Measurements from ENCODE around the gene SRGAP1. TPM values are rescaled to one million over a fixed set of nuclear protein-coding genes. Genes with fewer than 3 reads are reported as not detected.
"Not testable (repeated sequence)": the region's sequence is repeated elsewhere in the genome, so short reads cannot be mapped to it uniquely, and the experiment has no call there.

The SRGAP1 gene
- total RNA-seq, 1 donor from 2014 or later = 5.7 TPM

- H3K27ac ChIP-seq (ENCODE audit: low read depth, low read length) = no peak overlapping the region
- H3K9me3 ChIP-seq (ENCODE audit: control insufficient read depth in 3 of 3, low read length in 3 of 3) = no peaks in the 10 kb centered on the region
- no peaks in the 10 kb centered on the region for H3K27me3 ChIP-seq (ENCODE audit: control insufficient read depth in 3 of 3, insufficient read depth in 3 of 3, low read length in 3 of 3)
- no peak overlapping the region for H3K9ac ChIP-seq (ENCODE audit: low read depth in 1 of 3, low read length in 3 of 3)
- peaks cover 2 to 10% (median 5%) of the 10 kb centered on the region in 3 donors for H3K36me3 ChIP-seq (ENCODE audit: control insufficient read depth in 3 of 3, insufficient read depth in 3 of 3, low read length in 3 of 3)
- no peaks in the 10 kb centered on the region for H3K4me1 ChIP-seq (ENCODE audit: control insufficient read depth in 3 of 3, insufficient read depth in 3 of 3, low read length in 3 of 3)
- H3K4me3 ChIP-seq (ENCODE audit: low read length in 3 of 3) = no peak overlapping the region
Observed at GRCh38 chr12:64142784-64143183, 298.3 kb downstream of the SRGAP1 start.

GRCh38 chr12:64145226-64145625 lies 300.7 kb downstream of the SRGAP1 start:
- no peaks in the 10 kb centered on the region for H3K4me1 ChIP-seq (ENCODE audit: control insufficient read depth in 3 of 3, insufficient read depth in 3 of 3, low read length in 3 of 3)

GRCh38 chr12:64147011-64147631 lies 302.6 kb downstream of the SRGAP1 start:
- Histone ChIP-seq H3K9me3 (ENCODE audit: control insufficient read depth in 3 of 3, low read length in 3 of 3) (no peaks in the 10 kb centered on the region), H3K9ac (ENCODE audit: low read depth in 1 of 3, low read length in 3 of 3) (no peak overlapping the region), H3K27me3 (ENCODE audit: control insufficient read depth in 3 of 3, insufficient read depth in 3 of 3, low read length in 3 of 3) (no peaks in the 10 kb centered on the region), H3K36me3 (ENCODE audit: control insufficient read depth in 3 of 3, insufficient read depth in 3 of 3, low read length in 3 of 3) (peaks cover 2 to 9% (median 4%) of the 10 kb centered on the region in 3 donors), H3K4me3 (ENCODE audit: low read length in 3 of 3) (no peak overlapping the region), H3K27ac (ENCODE audit: low read depth, low read length) (no peak overlapping the region), H3K4me1 (ENCODE audit: control insufficient read depth in 3 of 3, insufficient read depth in 3 of 3, low read length in 3 of 3) (no peaks in the 10 kb centered on the region)

More at GRCh38 chr12:64145226-64145625, 300.7 kb downstream of the SRGAP1 start:
- Histone ChIP-seq H3K27me3 (ENCODE audit: control insufficient read depth in 3 of 3, insufficient read depth in 3 of 3, low read length in 3 of 3) (no peaks in the 10 kb centered on the region), H3K27ac (ENCODE audit: low read depth, low read length) (no peak overlapping the region), H3K36me3 (ENCODE audit: control insufficient read depth in 3 of 3, insufficient read depth in 3 of 3, low read length in 3 of 3) (peaks cover 2 to 10% (median 5%) of the 10 kb centered on the region in 3 donors), H3K9ac (ENCODE audit: low read depth in 1 of 3, low read length in 3 of 3) (no peak overlapping the region), H3K4me3 (ENCODE audit: low read length in 3 of 3) (no peak overlapping the region), H3K9me3 (ENCODE audit: control insufficient read depth in 3 of 3, low read length in 3 of 3) (no peaks in the 10 kb centered on the region)

- Histone ChIP-seq H3K27me3 (ENCODE audit: control insufficient read depth in 3 of 3, insufficient read depth in 3 of 3, low read length in 3 of 3) (no peaks in the 10 kb centered on the region), H3K4me3 (ENCODE audit: low read length in 3 of 3) (no peak overlapping the region)
Observed at GRCh38 chr12:64147875-64148274, 303.4 kb downstream of the SRGAP1 start.

GRCh38 chr12:64154677-64155076 lies 310.2 kb downstream of the SRGAP1 start:
- Histone ChIP-seq H3K9ac (ENCODE audit: low read depth in 1 of 3, low read length in 3 of 3) (no peak overlapping the region), H3K4me1 (ENCODE audit: control insufficient read depth in 3 of 3, insufficient read depth in 3 of 3, low read length in 3 of 3) (no peaks in the 10 kb centered on the region), H3K4me3 (ENCODE audit: low read length in 3 of 3) (no peak overlapping the region), H3K9me3 (ENCODE audit: control insufficient read depth in 3 of 3, low read length in 3 of 3) (no peaks in the 10 kb centered on the region), H3K36me3 (ENCODE audit: control insufficient read depth in 3 of 3, insufficient read depth in 3 of 3, low read length in 3 of 3) (no peaks in the 10 kb centered on the region), H3K27me3 (ENCODE audit: control insufficient read depth in 3 of 3, insufficient read depth in 3 of 3, low read length in 3 of 3) (no peaks in the 10 kb centered on the region), H3K27ac (ENCODE audit: low read depth, low read length) (no peak overlapping the region)

More at GRCh38 chr12:64147875-64148274, 303.4 kb downstream of the SRGAP1 start:
- peaks cover 0 to 3% (median 1%) of the 10 kb centered on the region in 3 donors for H3K36me3 ChIP-seq (ENCODE audit: control insufficient read depth in 3 of 3, insufficient read depth in 3 of 3, low read length in 3 of 3)
- no peak overlapping the region for H3K9ac ChIP-seq (ENCODE audit: low read depth in 1 of 3, low read length in 3 of 3)
- H3K4me1 ChIP-seq (ENCODE audit: control insufficient read depth in 3 of 3, insufficient read depth in 3 of 3, low read length in 3 of 3) = no peaks in the 10 kb centered on the region
- H3K9me3 ChIP-seq (ENCODE audit: control insufficient read depth in 3 of 3, low read length in 3 of 3) = no peaks in the 10 kb centered on the region
- no peak overlapping the region for H3K27ac ChIP-seq (ENCODE audit: low read depth, low read length)

GRCh38 chr12:64157110-64157509 lies 312.6 kb downstream of the SRGAP1 start:
- Histone ChIP-seq H3K36me3 (ENCODE audit: control insufficient read depth in 3 of 3, insufficient read depth in 3 of 3, low read length in 3 of 3) (no peaks in the 10 kb centered on the region), H3K9ac (ENCODE audit: low read depth in 1 of 3, low read length in 3 of 3) (no peak overlapping the region), H3K27ac (ENCODE audit: low read depth, low read length) (no peak overlapping the region), H3K9me3 (ENCODE audit: control insufficient read depth in 3 of 3, low read length in 3 of 3) (no peaks in the 10 kb centered on the region), H3K27me3 (ENCODE audit: control insufficient read depth in 3 of 3, insufficient read depth in 3 of 3, low read length in 3 of 3) (no peaks in the 10 kb centered on the region), H3K4me3 (ENCODE audit: low read length in 3 of 3) (no peak overlapping the region), H3K4me1 (ENCODE audit: control insufficient read depth in 3 of 3, insufficient read depth in 3 of 3, low read length in 3 of 3) (no peaks in the 10 kb centered on the region)

GRCh38 chr12:64160021-64160710 lies 315.7 kb downstream of the SRGAP1 start:
- Histone ChIP-seq H3K27ac (ENCODE audit: low read depth, low read length) (no peak overlapping the region), H3K36me3 (ENCODE audit: control insufficient read depth in 3 of 3, insufficient read depth in 3 of 3, low read length in 3 of 3) (no peaks in the 10 kb centered on the region), H3K27me3 (ENCODE audit: control insufficient read depth in 3 of 3, insufficient read depth in 3 of 3, low read length in 3 of 3) (no peaks in the 10 kb centered on the region), H3K4me1 (ENCODE audit: control insufficient read depth in 3 of 3, insufficient read depth in 3 of 3, low read length in 3 of 3) (no peaks in the 10 kb centered on the region), H3K9me3 (ENCODE audit: control insufficient read depth in 3 of 3, low read length in 3 of 3) (no peaks in the 10 kb centered on the region), H3K4me3 (ENCODE audit: low read length in 3 of 3) (no peak overlapping the region), H3K9ac (ENCODE audit: low read depth in 1 of 3, low read length in 3 of 3) (no peak overlapping the region)

GRCh38 chr12:64160711-64161060 lies 316.2 kb downstream of the SRGAP1 start:
- no peaks in the 10 kb centered on the region for H3K27me3 ChIP-seq (ENCODE audit: control insufficient read depth in 3 of 3, insufficient read depth in 3 of 3, low read length in 3 of 3)
- no peaks in the 10 kb centered on the region for H3K36me3 ChIP-seq (ENCODE audit: control insufficient read depth in 3 of 3, insufficient read depth in 3 of 3, low read length in 3 of 3)
- no peak overlapping the region for H3K4me3 ChIP-seq (ENCODE audit: low read length in 3 of 3)
- no peak overlapping the region for H3K9ac ChIP-seq (ENCODE audit: low read depth in 1 of 3, low read length in 3 of 3)
- no peaks in the 10 kb centered on the region for H3K9me3 ChIP-seq (ENCODE audit: control insufficient read depth in 3 of 3, low read length in 3 of 3)
- no peaks in the 10 kb centered on the region for H3K4me1 ChIP-seq (ENCODE audit: control insufficient read depth in 3 of 3, insufficient read depth in 3 of 3, low read length in 3 of 3)
- no peak overlapping the region for H3K27ac ChIP-seq (ENCODE audit: low read depth, low read length)

GRCh38 chr12:64166606-64167005 lies 322.1 kb downstream of the SRGAP1 start:
- not testable (repeated sequence) for H3K4me1 ChIP-seq (ENCODE audit: control insufficient read depth in 3 of 3, insufficient read depth in 3 of 3, low read length in 3 of 3); H3K27ac ChIP-seq (ENCODE audit: low read depth, low read length); H3K9ac ChIP-seq (ENCODE audit: low read depth in 1 of 3, low read length in 3 of 3); H3K27me3 ChIP-seq (ENCODE audit: control insufficient read depth in 3 of 3, insufficient read depth in 3 of 3, low read length in 3 of 3); H3K4me3 ChIP-seq (ENCODE audit: low read length in 3 of 3); H3K36me3 ChIP-seq (ENCODE audit: control insufficient read depth in 3 of 3, insufficient read depth in 3 of 3, low read length in 3 of 3); H3K9me3 ChIP-seq (ENCODE audit: control insufficient read depth in 3 of 3, low read length in 3 of 3)

GRCh38 chr12:64167041-64167440 lies 322.5 kb downstream of the SRGAP1 start:
- H3K9ac ChIP-seq (ENCODE audit: low read depth in 1 of 3, low read length in 3 of 3); H3K9me3 ChIP-seq (ENCODE audit: control insufficient read depth in 3 of 3, low read length in 3 of 3); H3K4me1 ChIP-seq (ENCODE audit: control insufficient read depth in 3 of 3, insufficient read depth in 3 of 3, low read length in 3 of 3); H3K27ac ChIP-seq (ENCODE audit: low read depth, low read length); H3K27me3 ChIP-seq (ENCODE audit: control insufficient read depth in 3 of 3, insufficient read depth in 3 of 3, low read length in 3 of 3); H3K36me3 ChIP-seq (ENCODE audit: control insufficient read depth in 3 of 3, insufficient read depth in 3 of 3, low read length in 3 of 3); H3K4me3 ChIP-seq (ENCODE audit: low read length in 3 of 3): not testable (repeated sequence)

Measured in skeletal muscle tissue (tissue), 4 donors.